Measurements from ENCODE around the gene SIPA1L3.

The SIPA1L3 gene

GRCh38 chr19:38158730-38159129 lies 251.7 kb downstream of the SIPA1L3 start:
- DNase-seq, result no peak

- DNase-seq, result no peak
These were observed 255.1 kb downstream of the SIPA1L3 start for GRCh38 chr19:38162094-38162493.

DNA sequence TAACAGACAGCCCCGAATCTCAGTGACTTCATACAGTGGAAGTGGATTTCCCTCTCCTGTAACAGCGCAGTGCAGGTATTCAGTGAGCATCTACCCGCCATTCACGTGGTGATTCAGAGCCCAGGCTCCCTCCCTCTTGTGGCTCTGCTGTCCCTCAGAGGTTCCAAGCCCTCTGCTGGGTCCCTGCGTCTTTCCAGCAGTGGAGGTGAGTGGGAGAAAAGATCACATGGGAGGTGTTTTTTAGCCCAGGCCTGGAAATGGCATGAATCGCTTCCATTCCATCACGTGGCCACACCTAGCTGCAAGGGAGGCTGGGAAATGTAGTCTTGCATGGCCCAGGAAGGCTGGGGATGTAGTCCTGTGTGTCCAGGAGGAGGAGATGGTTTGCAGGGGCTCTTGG lies 255.6 kb downstream of the SIPA1L3 start:
- no peak for DNase-seq

DNA sequence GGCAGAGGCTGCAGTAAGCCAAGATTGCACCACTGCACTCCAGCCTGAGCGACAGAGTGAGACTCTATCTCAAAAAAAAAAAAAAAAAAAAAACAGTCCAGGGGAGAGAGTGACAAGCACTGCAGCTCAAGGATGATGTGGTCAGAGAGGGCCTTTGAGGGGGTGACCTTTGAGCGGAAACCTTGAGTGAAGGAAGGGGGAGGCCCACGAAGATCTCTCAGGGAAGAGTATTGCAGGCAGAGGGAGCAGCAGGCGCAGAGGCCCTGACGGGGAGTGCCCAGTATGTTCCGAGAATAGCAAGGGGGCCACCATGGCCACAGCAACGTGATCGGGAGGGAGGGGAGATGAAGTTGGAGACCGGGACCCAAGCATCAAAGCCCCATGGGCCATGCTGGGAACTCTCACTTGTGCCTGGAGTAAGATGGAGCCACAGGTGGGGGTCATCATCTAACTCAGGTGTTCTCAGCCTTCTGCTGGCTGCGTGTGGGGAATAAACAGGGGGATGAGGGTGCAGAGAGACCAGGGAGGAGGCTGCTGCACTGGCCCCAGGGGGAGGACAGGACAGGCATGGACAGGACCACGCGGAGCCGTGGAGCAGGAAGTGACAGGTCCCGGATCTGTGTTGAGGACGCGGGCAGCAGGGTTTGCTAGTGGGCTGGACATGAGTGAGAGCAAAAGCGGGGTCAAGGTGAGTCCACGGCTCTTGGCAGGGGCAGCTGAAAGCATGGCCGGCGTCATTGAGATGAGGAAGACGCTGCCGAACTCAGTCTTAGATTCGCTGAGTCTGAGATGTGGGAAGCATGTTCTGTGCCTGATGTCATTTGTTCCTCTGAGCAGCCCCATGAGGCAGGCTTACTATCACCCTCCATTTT lies 256.6 kb downstream of the SIPA1L3 start:
- no peak for DNase-seq

- no peak for DNase-seq
These were observed 257.5 kb downstream of the SIPA1L3 start for GRCh38 chr19:38164526-38164925.

GRCh38 chr19:38165335-38165734 lies 258.3 kb downstream of the SIPA1L3 start:
- DNase-seq, result no peak

- DNase-seq, result no peak
These were observed 261.6 kb downstream of the SIPA1L3 start for GRCh38 chr19:38168637-38169036.

DNA sequence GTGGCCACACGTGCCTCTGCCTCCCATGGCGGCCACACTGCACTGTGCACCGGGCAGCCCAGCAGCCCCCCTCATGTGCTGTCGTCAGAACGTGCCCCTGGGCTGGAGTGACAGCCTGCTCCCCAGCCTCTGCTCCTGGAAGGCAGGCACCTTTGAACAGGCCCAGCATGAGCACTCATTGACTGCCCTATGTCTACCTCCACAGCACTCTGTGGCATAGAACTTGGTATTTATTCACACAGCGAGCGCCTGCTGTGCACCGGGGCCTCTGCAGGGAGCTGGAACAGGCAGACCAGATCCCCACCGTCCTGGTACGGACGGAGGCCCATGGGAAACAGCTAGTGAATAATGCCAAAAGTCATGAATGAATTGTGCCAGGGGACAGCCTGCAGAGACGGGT lies 263.3 kb downstream of the SIPA1L3 start:
- no peak for DNase-seq

DNA sequence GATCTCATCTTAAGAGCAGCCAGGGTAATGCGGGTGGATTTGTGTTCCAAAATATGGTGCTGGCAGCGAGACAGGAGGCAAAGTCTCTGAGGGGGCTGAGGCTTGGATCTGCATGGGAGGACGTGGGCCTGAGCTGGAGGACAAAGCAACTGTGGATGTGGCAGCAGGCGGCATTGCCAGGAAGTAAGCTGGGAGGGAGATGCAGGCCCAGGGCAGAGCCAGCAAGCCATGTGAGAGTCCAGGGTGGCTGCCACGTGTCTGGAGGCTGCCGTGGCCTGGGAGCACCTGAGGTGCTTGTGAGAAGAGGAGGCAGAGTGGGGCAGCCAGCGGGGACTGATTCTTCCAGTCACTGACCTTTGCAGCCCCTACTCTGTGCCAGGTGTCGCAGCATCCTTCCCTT lies 265.0 kb downstream of the SIPA1L3 start:
- no peak for DNase-seq

DNA sequence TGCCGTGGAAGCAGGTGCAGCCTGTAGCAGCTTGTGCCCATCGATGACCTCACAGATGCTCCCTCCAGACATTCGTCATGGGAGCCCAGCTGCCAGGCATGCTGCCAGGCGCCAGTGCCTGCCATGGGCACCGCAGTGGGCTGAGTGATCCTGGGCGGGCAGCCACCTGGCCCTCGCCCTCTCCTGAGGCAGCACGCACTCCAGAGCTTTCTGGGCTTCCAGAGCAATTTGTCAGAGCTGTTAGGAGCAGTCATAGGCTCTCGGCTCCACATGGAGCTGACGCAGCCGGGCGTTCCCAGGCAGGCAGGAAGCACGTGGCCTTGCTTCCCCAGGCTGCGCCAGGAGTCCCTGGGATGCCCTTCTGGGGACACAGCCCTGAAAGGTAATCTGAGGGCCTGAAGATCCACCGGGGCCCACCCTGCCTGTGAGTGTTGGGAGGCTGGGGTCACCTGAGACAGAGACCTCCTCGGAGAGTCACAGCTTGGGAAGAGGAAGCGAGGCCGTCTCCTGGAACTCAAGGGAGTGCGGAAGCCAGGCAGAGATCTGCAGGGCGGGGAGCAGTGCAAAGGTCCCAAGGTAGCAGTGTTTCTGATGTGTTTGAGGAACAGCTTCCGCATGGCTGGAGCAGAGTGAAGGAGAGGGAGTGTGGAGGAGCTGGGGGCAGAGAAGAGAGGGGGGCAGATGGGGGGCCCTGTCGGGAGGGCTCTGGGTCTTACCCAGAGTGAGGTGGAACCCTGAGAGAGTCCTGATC lies 266.5 kb downstream of the SIPA1L3 start:
- no peak for DNase-seq

- no peak for DNase-seq
These were observed 268.4 kb downstream of the SIPA1L3 start for GRCh38 chr19:38175422-38175821.

- DNase-seq, result no peak
These were observed 273.1 kb downstream of the SIPA1L3 start for GRCh38 chr19:38180071-38180470.

DNA sequence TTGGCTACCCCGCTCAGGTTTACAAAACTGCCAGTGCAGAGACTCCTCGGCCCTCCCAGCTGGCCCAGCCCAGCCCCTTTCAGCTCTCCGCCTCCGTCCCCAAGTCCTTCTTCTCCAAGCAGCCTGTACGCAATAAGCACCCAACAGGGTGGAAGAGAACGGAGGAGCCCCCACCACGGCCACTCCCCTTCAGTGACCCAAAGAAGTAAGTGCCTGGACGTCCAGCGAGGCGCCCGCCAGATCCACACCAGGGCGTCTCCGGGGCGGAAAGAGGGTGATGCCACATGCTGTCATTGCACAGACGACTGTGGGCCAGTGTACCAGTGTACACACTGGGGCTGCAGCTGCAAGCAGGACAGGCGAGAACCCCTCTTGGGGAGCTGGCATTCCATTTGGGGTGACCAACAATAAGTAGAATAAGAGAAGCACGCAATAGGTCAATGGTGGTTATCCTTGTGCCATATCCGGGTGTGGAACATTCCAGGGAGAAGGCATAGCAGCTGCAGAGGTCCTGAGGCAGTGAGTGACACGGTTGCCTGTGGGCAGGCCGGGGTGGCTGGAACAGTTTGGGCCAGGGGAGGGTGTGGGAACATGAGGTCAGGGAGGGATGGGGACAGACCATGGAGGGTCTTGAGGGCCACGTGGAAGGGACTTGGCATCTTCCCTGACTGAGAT lies 275.7 kb downstream of the SIPA1L3 start:
- DNase-seq, result no peak

DNA sequence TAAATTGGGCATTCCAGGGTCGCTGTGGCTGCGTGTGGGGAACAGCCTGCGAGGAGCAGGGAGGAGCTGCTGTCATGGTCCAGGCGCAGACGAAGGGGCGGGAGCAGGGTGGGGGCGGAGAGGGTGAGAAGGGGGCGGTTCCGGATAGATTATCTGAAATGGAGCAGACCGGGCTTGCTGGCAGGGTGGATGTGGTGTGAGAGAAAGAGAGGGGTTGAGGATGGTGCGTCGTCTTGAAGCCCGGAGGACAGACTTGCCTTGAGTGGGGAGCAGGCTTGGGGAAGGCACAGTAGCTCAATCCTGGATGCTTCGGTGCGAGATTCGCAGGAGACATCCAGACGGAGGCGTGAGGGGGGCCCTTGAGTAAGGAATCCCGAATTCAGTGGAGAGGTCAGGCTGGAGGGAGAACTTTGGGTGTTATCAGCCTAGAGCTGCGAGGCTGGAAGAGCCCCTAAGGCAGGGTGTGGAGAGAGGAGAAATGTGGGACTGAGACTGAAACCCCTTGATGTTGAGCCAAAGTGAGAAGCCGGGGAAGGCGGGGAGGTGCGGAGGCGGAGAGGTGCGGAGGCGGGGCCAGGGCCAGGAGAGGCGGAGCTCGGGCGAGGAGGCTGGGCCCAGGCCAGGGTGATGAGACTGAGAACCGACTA lies 276.4 kb downstream of the SIPA1L3 start:
- DNase-seq, result peak; percentile 64

DNA sequence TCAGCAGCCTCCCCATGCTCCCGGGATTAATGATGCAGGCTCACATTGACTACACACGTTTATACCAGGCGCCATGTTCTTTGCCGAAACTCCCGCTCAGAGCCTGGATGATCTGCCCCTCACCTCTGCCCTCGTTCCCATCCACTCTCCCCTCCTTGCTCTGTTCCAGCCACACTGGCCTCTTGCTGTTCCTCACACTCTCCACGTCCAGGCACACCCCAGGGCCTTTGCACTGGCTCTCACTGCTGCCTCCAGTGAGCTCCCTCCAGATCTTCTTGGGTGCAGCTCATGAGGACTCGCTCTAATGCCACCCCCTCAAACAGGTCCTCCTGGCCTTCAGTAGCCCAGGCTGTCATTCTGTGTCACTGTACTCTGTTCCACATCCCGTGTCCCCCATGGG lies 277.8 kb downstream of the SIPA1L3 start:
- DNase-seq, result no peak

GRCh38 chr19:38185562-38185961 lies 278.6 kb downstream of the SIPA1L3 start:
- DNase-seq, result no peak

- DNase-seq, result no peak
These were observed 283.1 kb downstream of the SIPA1L3 start for GRCh38 chr19:38190061-38190460.

- DNase-seq, result no peak
These were observed 283.8 kb downstream of the SIPA1L3 start for GRCh38 chr19:38190793-38191192.

DNA sequence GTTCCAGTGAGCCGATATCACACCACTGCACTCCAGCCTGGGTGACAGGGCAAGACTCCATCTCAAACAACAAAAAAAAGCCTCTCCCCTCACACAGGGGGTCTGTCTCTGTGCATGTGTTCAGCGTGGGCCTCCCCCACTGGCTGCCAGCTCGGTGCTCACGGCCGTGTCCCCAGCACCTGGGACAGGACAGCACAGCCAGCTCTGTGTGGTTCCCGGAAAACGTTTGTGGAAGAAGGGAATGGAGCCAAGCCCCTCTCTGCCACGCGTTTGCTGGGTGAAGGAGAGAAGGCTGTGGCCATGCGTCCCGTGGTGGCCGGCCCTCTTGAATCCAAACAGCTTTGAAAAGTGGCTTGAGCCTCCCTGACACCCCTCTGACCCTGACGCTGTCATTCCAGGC lies 284.7 kb downstream of the SIPA1L3 start:
- DNase-seq, result no peak

DNA sequence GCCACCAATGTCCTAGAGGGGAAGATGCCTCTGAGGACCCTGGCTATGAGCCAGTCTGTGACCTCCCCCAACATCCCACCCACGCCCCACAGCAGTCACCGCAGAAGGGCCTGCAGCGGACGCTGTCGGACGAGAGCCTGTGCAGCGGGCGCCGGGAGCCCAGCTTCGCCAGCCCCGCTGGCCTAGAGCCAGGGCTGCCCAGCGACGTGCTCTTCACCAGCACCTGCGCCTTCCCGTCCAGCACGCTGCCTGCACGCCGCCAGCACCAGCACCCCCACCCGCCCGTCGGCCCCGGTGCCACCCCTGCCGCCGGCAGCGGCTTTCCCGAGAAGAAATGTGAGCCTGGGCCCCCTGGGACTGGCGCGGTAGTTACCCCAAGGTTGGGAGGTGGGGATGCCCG lies 286.4 kb downstream of the SIPA1L3 start:
- no peak for DNase-seq

- no peak for DNase-seq
These were observed 287.2 kb downstream of the SIPA1L3 start for GRCh38 chr19:38194061-38194701.

GRCh38 chr19:38195237-38195636 lies 288.2 kb downstream of the SIPA1L3 start:
- DNase-seq, result no peak

Measured in NCI-H2227 treated with DMSO at 0.1 percent for 48 hours (cell line).